HG02610 (cell line): ENCODE data around the gene PRDM5.
A peak's percentile ranks its signal among the peaks of the same experiment; 100 is the strongest.

Source experiments
- ATAC-seq: cut with Tn5 transposase; IDR thresholded peaks from one replicate; pipeline ENCODE4 v1.9.1; 2021; ENCODE audit warnings: mild to moderate bottlenecking, moderate library complexity; ENCODE audit not compliant: unreplicated experiment

PRDM5 gene

DNA sequence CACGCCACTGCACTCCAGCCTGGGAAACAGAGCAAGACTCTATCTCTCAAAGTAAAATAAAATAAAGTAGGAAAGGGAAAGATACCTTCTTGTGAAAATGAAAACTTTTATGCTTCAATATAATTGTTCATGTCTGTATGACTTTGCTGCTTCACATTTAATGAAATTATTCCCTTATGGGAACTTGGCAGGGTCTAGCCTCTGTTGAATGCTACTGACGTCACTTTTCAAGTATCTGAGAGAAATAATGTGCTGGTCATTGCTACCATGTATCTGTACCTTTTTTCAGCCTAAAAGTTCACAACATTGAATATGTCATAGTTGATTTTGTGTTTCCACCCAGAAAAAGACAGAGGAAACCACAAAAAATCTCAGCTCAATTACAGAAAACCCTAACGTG, 65.2 kb downstream of the PRDM5 start:
- no peak for ATAC-seq

DNA sequence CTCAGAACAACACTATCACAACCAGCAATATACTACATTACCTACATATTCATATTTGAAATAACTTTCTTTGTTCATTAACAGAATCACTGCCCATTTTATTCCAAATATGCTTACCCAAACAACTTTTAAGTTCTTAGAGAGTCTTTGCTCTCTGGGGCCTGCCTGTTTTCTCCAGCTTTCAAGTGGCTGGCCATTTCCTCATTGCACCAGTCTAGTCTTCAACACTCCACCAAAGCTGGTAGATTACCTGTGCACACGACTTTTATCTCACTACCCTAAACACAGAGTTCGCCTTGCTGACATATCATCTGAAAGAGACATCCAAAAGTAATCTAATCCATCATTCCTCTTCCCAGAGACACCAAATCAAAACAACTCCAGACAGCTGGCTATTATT, 66.2 kb downstream of the PRDM5 start:
- ATAC-seq: no peak

DNA sequence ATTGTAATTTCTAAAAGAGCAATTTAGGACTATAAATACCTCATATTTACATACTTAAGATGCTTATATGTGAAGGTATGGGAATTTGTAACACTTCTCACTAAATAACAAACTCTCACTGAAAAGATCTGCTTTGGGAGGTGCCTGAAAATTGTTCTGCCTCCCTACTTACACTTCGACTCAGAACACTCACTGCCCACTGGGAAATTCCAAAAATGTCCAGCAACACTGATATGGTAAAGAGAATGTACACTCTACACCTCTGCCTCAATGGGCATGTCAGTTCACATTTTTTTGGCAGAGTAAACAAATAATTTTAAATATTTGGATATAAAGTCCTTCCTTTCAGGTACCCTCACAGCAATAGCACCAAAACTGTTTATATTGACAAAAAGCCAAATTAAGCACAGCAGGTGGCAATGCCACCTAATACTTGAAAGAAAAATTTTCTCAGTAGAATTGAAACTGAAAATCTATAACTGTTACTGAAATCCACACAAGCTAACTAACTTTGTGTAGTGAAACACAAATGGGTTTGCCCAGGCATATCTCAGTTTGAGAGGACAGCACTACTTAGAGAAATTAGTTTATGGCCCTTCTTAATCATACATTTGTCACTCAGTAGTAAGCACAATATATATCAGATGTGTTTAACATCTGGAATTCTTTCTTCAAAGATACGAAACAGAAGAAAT, 67.1 kb downstream of the PRDM5 start:
- peak; percentile 97 for ATAC-seq

DNA sequence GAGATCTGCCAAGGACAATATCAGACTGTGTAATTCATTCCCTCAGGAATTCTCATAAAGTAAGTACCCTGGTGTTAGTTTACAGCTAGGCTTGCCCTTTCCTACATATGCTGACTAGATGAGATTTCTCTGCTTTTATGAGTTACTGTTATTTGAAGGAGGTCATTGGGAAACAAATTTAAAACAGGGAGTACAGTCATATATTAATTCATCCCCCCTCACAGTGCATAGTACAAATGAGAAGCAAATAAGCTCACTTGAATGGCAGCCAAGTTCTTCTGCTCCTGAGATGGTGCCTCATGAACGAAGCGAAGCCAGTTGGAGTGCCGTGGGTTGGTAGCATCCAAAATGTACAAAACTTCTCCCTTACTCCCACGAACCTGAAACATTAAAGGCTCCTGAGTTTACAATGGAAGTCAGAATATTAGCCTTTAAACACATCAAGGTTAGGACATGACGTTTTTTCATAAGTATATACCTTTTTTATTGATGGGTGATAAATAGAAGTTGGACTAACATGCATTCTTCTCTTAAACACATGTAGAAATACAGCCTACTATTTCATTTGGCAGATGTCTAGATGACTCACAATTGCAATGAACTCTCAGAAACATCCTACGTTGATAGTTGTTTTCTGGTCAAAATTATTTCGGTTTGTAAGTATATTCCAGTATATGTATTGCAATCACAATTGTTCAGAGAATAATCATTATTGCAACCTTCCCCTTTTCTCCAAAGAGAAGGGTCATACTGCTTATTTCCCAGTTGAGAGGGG, 69.2 kb downstream of the PRDM5 start:
- ATAC-seq: no peak

DNA sequence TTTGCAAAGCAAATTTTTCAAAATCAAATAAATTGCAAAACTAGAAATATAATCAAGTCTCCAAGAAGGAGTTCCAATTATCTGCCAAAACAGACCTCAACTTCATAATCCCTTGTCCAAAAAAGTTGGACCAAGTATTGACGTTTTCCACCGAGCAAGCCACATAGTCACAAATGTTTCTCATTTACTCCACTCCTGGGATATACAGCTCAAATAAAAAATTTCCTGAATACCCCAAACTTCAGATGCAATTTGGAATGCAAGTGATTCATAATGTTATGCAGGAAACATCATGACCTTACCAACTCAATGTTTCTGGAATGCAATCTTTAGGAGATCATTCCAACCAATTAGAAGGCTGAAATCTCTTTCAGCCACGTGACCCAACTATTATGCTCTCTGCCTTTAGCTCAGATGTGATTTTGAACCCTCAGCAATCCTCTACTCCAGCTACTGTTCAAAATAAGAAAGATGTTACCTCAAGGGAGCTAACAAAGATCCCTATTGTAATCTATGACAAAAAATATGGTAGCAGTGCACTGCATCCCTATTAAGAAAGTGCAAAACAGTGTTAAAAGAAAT, 72.4 kb downstream of the PRDM5 start:
- ATAC-seq: no peak

DNA sequence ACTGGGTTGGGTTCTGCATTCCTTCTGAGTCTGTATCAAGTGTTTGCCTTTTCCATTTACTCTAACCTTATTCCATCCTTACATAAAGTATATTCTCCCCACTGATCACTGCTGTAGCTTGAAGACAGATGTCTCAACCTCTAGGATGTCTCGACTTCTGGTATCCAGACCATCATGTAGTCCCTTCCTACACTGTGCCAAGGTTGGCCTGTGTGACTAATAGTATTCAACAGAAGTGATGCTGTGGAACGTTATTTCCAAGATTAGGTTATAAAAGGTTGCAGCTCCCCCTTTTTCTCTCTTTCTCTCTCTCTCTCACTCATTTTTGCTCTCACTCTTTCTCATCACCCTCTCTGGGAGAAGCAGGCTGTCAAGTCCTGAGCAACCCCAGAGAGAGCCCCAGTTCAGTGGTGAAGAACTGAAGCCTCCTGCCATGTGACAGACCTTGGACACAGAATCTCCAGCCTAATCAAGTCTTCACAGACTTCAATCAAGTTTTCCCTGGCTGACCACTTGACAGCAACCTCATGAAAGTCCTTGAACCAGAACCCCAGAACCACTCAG, 75.4 kb downstream of the PRDM5 start:
- no peak for ATAC-seq

DNA sequence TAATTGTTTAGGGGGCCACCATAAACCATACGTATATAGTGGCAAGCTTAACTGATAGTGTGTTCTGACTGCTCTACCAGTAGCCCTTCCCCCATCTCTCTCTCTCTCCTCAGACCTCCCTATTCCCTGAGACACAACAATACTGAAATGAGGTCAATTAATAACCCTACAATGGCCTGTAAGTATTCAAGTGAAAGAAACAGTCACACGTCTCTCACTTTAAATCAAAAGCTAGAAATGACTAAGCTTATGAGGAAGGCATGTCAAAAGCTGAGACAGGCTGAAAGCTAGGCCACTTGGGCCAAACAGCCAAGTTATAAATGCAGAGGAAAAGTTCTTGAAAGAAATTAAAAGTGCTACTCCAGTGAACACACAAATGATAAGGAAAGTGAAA, 78.0 kb downstream of the PRDM5 start:
- ATAC-seq: peak; percentile 94

DNA sequence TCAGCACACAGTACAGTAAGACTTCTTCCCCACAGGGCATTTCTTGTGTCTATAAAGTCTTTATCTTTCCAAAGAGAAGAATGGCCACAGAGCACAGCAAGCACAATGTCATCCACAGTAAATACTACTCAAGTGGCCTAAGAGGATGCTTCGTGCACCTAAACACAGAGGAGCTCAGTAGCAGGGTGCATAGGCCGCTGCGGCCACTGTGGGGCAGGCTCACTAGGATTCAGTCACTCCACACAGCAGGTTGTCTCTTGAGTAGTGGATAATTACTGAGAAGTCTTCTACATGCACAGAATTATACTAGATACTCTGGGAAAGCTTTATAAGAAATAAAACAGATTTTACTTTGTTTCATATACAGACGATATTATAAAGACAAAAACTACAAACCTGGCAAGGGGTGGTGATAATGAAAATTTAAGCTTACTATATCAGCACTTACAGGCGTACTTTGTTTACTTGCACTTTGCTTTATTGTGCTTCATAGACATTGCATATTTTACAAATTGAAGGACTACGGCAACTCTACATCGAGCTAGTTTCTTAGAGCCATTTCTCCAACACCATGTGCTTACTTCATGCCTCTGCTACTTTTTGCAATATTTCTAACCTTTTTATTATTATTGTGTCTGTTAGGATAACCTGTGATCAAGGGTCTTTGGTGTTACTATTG, 78.5 kb downstream of the PRDM5 start:
- ATAC-seq: no peak

DNA sequence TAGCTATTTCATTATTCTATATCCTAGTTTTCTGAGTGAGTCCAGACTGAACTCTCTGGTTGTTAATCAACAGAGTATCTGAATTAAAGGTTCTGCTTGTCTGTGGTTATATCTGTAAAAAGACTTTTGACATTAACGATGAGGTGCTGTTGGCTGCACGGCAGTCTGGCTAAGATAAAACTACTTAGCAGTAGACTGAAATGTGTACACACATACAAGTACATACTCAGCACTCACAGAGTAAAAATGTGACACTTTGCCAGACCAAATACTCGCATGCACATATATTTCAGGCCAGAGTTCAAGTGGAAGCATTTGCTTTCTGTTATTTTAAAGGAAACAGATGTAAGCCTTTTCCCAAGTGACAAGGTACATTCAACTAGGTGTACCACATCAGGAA, 80.5 kb downstream of the PRDM5 start:
- no peak for ATAC-seq

DNA sequence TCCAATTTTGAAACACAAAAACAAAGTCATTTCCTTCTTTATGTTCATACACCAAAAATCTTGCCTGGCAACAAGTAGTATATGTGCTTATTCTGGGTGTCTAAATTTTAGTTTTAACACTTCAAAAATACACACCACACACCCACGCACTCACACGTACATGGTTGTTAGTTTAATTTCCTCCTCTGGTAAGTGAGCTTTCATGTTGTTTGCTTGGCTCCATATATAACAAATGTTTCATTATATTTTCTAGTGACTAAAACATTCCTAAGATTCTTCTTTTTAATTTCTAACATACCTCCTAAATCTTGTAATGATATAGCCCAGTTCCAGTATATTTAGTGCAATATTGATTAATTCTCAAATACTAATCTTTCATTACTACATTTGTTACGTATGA, 80.9 kb downstream of the PRDM5 start:
- ATAC-seq: no peak

DNA sequence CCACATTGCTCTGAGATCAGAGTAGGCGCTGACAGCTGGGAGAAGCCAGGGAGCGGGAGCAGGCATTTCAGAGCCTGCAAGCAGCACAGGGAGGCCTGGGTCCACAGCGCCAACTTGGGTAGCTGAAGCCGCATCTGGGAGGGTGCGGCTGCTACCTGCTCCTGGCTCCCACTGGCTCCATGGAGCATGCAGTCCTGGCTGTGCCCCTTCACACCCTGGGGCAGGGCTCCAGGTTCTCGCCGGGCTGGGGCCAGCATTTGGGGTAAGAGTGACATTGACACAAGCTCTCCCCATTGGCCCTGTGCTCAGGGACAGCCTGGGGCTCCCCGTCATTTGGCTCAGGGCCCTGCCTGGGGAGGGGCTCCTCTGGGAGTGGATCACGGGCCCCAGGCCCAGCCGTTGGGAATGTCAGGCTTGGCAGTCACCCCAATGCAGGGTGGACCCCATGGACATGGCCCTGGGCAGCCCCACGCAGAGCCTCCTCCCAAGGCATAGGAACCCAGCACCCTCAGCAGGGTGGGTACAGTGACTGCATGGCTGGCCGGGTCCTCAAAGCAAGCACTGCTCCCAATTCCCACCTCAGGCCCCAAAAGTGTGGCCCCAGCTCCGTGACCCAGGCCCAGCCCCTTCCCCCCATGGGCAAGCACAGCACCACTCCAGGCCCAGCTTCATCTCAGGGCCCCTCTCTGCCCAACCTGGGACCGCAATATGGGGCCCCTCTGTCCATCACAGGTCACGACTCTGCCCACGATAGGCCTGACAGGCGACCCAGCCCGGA, 82.4 kb downstream of the PRDM5 start:
- no peak for ATAC-seq

DNA sequence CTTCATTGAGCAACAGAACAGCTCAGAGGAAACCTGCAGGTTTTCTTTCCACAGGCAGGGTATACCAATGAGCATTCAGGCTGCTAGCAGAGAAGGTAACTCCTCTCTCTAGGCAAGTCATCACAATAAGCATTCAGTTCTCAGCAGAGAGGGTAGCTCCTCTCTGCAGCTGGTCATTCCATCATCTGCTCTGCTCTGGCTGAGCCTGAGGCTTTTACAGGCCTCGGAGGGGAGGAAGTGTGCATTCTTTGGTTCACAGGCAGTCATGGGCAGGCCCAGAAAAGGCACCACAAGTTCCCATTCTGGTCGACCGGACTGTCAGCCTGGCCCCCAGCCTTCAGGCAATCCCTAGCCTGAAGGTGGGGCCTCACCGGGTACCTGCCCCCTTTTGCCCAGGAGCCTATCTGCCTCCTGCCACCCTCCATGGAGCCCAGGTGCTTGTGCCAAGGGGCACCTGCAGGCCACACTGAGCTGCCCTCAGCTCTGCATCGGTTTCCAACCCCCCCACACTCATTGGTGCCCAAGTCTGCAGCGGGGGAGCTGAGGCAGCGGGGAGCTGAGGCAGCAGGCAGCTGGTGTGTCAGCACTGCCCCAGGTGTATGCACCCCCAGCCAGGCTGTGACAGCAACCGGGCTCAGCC, 83.1 kb downstream of the PRDM5 start:
- ATAC-seq: no peak

DNA sequence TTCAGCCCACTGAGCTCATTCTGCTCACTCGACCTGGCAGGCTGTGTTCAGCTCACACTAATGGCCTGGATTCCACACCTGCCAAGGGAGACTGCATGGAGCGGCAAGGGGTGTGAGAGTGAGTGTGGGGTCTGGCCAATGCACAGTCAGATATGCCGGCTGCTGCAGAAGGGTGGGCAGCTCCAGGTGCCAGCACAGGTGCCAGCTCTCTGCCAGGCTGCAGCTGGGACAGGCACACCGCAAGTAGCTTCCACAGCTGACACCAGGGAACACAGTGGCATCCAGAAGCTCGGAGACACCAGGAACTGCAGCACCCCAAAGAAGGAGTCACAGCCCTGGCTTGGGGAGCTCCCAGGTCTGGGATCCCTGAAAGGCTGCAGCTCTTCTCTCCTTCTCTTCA, 83.7 kb downstream of the PRDM5 start:
- no peak for ATAC-seq

DNA sequence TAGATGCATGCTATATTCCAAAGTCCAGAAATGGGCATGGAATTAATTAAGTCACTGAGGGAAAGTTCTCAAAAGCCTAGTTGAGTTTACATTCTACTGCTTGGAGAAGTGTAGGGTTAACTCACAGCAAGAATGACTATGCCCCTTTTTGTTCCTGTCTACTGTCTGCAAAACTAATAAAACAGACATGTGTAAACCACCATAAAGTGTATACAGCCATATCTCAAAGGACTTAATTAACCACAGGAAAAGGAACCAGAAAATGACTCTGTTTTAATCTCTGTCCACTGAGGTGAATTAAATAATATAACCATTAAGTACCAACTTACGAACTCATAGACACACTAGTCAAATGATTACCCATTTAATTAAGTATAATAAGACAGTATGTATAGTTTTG, 84.9 kb downstream of the PRDM5 start:
- no peak for ATAC-seq

DNA sequence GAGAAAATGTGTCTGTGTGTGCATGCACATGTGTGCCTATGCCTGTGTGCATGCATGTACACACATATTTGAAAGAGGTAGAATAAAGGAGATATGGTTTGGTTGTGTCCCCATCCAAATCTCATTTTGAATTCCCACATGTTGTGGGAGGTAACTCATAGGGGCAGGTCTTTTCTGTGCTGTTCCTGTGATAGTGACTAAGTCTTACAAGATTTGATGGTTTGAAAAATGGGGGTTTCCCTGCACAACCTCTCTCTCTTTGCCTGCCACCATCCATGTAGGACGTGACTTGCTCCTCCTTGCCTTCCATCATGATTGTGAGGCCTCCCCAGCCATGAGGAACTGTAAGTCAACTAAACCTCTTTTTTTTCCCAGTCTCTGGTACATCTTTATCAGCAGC, 87.2 kb downstream of the PRDM5 start:
- ATAC-seq: no peak

DNA sequence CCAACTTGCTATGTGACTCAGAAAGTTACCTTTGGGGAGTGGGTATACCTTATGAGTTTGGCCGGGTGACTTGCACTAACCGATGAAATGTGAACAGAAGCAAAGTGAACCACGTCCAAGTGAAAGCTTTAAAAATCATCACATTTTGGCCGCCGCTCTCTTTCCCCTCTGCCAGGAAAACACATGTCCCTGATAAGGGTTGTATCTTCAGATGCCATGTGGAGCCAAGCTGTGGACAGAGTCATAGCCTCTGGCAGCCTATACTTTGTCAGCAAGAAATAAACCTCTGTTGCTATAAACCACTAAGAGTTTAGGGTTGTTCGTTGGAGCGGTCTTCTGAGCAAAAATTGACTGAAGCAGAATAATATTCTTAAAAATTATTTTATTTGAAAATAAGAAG, 92.3 kb downstream of the PRDM5 start:
- no peak for ATAC-seq

DNA sequence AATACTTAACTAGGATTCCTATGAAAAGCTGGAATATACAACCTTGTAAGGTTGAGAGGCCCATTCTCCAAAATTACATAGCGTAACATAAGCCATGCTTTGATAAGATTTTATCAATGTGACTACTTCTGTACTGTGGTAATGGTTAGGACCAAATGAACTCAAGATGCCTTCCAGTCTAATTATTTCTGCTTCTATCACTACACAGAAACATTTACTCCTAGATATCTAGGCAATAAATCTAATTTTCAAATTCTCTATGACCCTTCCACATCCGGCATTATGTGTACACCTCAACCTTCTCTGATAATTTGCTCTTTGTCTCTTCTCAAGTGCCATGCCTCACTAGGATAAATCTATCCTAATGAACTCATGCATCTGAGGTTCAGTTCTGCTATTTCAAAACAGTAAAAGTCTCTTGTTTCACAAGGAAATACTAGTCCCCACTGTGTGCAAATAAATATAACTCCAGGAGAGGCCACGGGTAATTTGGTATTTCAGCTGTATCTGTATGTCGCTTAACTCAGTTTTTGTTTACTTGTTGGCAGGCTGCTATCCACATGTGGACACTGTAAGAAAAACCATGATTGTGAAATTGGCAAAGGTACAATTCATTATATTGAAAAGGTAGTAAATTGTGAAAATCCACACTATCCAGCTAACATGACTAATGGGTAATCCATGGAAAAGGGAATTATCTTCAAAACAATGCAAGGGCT, 93.3 kb downstream of the PRDM5 start:
- no peak for ATAC-seq

DNA sequence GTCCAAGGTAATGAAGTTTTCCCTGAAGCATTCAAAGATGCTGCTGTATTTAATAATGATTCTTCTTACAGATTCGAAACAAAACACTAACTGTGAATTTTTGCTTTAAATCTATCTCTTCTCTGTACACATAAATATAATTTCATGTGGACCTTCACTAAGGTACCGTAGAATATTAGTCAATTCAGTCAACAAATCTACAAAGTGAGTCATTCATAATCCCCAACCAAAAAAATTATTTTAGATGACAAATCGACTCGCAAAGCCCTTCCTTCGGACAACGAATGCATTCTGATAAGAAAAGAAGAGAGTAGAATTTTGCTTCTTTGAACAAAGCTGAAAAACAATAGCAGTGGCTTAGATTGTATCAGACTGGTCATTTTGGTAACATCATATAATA, 95.7 kb downstream of the PRDM5 start:
- no peak for ATAC-seq

DNA sequence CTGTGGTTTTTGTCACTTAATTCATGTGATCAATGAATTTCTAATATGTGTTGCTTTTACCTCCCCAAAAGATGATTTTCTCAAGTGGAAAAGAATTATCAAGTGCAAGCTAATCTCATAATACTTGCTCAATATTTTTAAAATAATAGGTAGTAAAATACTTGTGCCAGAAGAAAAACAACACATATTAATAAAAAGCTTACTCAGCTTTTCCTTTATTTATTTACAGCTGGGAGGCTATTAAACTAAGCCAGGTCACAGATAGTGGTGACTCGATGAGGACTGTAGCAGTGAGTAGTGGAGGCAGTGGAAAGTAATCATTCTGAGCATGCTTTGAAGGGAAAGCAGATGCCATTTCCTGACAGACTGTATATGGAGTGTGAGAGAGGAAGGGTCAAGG, 96.1 kb downstream of the PRDM5 start:
- no peak for ATAC-seq

DNA sequence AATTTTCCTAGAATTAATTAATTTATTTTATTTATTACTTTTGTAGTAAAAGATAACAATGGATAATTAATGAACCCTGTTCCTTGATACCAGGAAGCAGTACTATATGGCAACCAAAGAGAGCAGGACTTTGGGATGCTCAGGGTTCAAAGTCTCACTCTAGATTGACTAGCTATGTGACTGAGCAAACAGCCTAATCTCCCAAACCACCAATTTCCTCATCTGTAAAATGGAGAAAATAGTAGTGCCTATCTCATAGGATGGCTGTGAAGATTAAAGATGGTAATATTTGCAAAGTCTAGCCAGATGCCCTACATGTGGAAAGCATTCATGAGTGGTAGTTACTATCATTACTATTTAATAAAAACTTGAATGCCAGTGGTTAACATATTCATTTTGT, 97.6 kb downstream of the PRDM5 start:
- no peak for ATAC-seq
